BJ (cell line): Measurements from ENCODE around the gene IFI6. TPM values are rescaled to one million over a fixed set of nuclear protein-coding genes. Genes with fewer than 3 reads are reported as not detected.

Experiments used
- CTCF ChIA-PET: fragments of 350-600 bp; formaldehyde crosslinking; extraction: SDS; loops from one replicate; lab custom pipeline; 2021; ENCODE audit warnings: antibody characterized with exemption, inconsistent platforms; lab: Yijun Ruan, JAX
- POLR2A ChIA-PET: fragments of 300-600 bp; sonication (Branson Sonifier 250); formaldehyde crosslinking; extraction: SDS; loops from one replicate; lab custom pipeline; 2021; ENCODE audit warnings: antibody characterized with exemption; lab: Charles Lee
- DNase-seq: peaks from one replicate; pipeline ENCODE4 v3.0.0-alpha.2; 2011; ENCODE audit warnings: low read depth
- H3K27me3 ChIP-seq: 2 replicates; pipeline ENCODE4 v1.6.0; 2011; ENCODE audit warnings: low read length; ENCODE audit not compliant: control insufficient read depth, insufficient read depth
- H3K36me3 ChIP-seq: 2 replicates; pipeline ENCODE4 v1.5.1; 2011; ENCODE audit warnings: low read length; ENCODE audit not compliant: control insufficient read depth, insufficient read depth
- H3K4me3 ChIP-seq: 2 replicates; pipeline ENCODE4 v1.5.1; 2011; ENCODE audit warnings: low read depth, mild to moderate bottlenecking, control low read depth, low read length
- CTCF ChIP-seq: IDR thresholded peaks from 2 replicates; pipeline ENCODE4 v1.5.1; 2011; ENCODE audit warnings: low read depth, mild to moderate bottlenecking, control low read depth, inconsistent platforms, low read length, moderate library complexity; ENCODE audit not compliant: insufficient read depth
- polyA plus RNA-seq: library from polyadenylated mRNA; depleted of rRNA; stranded (reverse); fragments of >200 nt; gene quantifications from 2 replicates; pipeline ENCODE4 v1.2.3, GENCODE V29; 2011

IFI6 gene
- polyA plus RNA-seq, 1 experiment: 68.0 TPM

- CTCF ChIA-PET: interaction anchor here (0.8 to 3.6 kb wide), 7 partner anchors 12 to 256 kb away, joined by 3 to 17 read pairs (median 4); partner anchors contain the start of gene IFI6
Observed at GRCh38 chr1:27656157-27656893, 15.7 kb downstream of the IFI6 start.

GRCh38 chr1:27655151-27655937, 16.6 kb downstream of the IFI6 start:
- no peaks in the 10 kb centered on the region for H3K36me3 ChIP-seq
- CTCF ChIA-PET: interaction anchor here (0.8 to 3.6 kb wide), 5 partner anchors 17 to 210 kb away, joined by 3 to 17 read pairs (median 4); partner anchors contain the start of gene IFI6
- no peak for DNase-seq
- H3K4me3 ChIP-seq: no peak overlapping the region
- POLR2A ChIA-PET: no interaction called here
- TF ChIP-seq CTCF: no peak
- no peaks in the 10 kb centered on the region for H3K27me3 ChIP-seq

More at GRCh38 chr1:27656157-27656893, 15.7 kb downstream of the IFI6 start:
- no peaks in the 10 kb centered on the region for H3K27me3 ChIP-seq
- H3K4me3 ChIP-seq: no peak overlapping the region
- peak; percentile 47 for DNase-seq
- no peak for TF ChIP-seq CTCF
- POLR2A ChIA-PET: no interaction called here
- no peaks in the 10 kb centered on the region for H3K36me3 ChIP-seq

- ChIA-PET POLR2A (no interaction called here), CTCF (interaction anchor here (1.6 kb wide), 1 partner anchor 9 kb away, joined by 5 read pairs; no protein-coding TSS in a partner anchor)
- TF ChIP-seq CTCF: no peak
- Histone ChIP-seq H3K27me3 (no peaks in the 10 kb centered on the region), H3K36me3 (no peaks in the 10 kb centered on the region), H3K4me3 (no peak overlapping the region)
- DNase-seq: no peak
Observed at GRCh38 chr1:27652111-27652864, 19.7 kb downstream of the IFI6 start.

- ChIA-PET POLR2A (no interaction called here), CTCF (interaction anchor here (0.9 to 4.6 kb wide), 8 partner anchors 12 to 354 kb away, joined by 3 to 24 read pairs (median 3); no protein-coding TSS in a partner anchor)
- Histone ChIP-seq H3K36me3 (no peaks in the 10 kb centered on the region), H3K27me3 (no peaks in the 10 kb centered on the region), H3K4me3 (no peak overlapping the region)
- TF ChIP-seq CTCF: no peak
- DNase-seq: peak; percentile 41
Observed at GRCh38 chr1:27650539-27651175, 21.3 kb downstream of the IFI6 start.
